8988T (cell line): Measurements from ENCODE around the gene AFAP1.

Source experiments
- DNase-seq: peaks from one replicate; pipeline ENCODE4 v3.0.0; 2011

Gene AFAP1

GRCh38 chr4:7747566-7747965 lies 192.1 kb downstream of the AFAP1 start:
- DNase-seq: no peak

GRCh38 chr4:7747062-7747385 lies 192.6 kb downstream of the AFAP1 start:
- DNase-seq: no peak

GRCh38 chr4:7746351-7747061 lies 193.2 kb downstream of the AFAP1 start:
- no peak for DNase-seq

- DNase-seq: no peak
These were observed 194.3 kb downstream of the AFAP1 start for GRCh38 chr4:7745301-7745885.

GRCh38 chr4:7744142-7744804 lies 195.4 kb downstream of the AFAP1 start:
- DNase-seq: no peak

- DNase-seq: no peak
These were observed 196.8 kb downstream of the AFAP1 start for GRCh38 chr4:7742807-7743280.

- no peak for DNase-seq
These were observed 197.5 kb downstream of the AFAP1 start for GRCh38 chr4:7741946-7742806.

GRCh38 chr4:7740866-7741525 lies 198.7 kb downstream of the AFAP1 start:
- no peak for DNase-seq

GRCh38 chr4:7739918-7740865 lies 199.5 kb downstream of the AFAP1 start:
- DNase-seq: no peak

- no peak for DNase-seq
These were observed 200.4 kb downstream of the AFAP1 start for GRCh38 chr4:7739077-7739917.

- DNase-seq: no peak
These were observed 201.1 kb downstream of the AFAP1 start for GRCh38 chr4:7738458-7739076.

GRCh38 chr4:7737752-7738457 lies 201.8 kb downstream of the AFAP1 start:
- no peak for DNase-seq

- DNase-seq: no peak
These were observed 202.4 kb downstream of the AFAP1 start for GRCh38 chr4:7737268-7737645.

- no peak for DNase-seq
These were observed 203.0 kb downstream of the AFAP1 start for GRCh38 chr4:7736436-7737267.

GRCh38 chr4:7735961-7736360 lies 203.7 kb downstream of the AFAP1 start:
- no peak for DNase-seq

GRCh38 chr4:7735395-7735794 lies 204.3 kb downstream of the AFAP1 start:
- DNase-seq: no peak

- no peak for DNase-seq
These were observed 204.9 kb downstream of the AFAP1 start for GRCh38 chr4:7734651-7735260.
